Activated effector memory CD4-positive, alpha-beta T cell treated with Interleukin-2 at 50 U/mL for 16 hours (primary cell): ENCODE results near the gene ITGB5.

Source experiments
- DNase-seq: peaks from one replicate; pipeline ENCODE4 v3.0.0-alpha.2; 2020

Gene ITGB5

DNA sequence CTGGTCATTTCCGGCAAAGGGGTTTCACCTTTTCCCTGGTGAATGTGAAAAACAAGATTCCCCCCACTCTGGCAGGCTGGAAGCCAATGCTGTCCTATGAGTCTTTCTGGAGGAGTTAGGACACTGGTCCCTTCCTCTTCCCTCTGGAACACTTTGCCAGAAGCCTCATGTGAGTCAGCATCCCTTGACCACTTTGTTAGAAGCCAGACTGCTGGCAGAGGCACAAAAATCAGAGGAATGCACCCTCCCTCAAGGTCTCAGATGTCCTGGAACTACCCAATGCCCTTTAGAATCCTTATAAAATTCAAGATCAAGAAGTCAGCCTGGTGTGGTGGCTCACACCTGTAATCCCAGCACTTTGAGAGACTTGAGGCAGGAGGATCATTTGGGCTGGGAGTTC lies 26.6 kb downstream of the ITGB5 start:
- no peak for DNase-seq

GRCh38 chr3:124859025-124859424 lies 28.1 kb downstream of the ITGB5 start:
- no peak for DNase-seq

DNA sequence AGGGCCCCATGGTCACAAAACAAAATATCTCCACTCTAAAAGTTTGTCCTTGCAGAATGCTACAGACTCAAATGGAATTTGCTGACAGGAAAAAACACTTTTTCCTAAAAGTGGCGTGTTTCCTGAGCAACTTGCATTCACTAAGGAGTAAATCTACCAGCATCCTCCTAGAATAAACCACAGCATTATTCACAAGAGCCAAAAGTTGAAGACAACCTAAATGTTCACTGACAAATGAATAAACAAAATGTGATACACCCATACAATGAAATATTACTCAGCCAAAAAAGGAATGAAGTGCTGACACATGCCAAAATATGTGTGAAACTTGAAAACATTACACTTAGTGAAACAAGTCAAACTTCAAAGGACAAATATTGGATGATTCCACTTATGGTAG lies 28.9 kb downstream of the ITGB5 start:
- no peak for DNase-seq

GRCh38 chr3:124856677-124857076 lies 30.5 kb downstream of the ITGB5 start:
- DNase-seq: no peak

- DNase-seq: no peak
Observed at GRCh38 chr3:124854009-124854408, 33.2 kb downstream of the ITGB5 start.

DNA sequence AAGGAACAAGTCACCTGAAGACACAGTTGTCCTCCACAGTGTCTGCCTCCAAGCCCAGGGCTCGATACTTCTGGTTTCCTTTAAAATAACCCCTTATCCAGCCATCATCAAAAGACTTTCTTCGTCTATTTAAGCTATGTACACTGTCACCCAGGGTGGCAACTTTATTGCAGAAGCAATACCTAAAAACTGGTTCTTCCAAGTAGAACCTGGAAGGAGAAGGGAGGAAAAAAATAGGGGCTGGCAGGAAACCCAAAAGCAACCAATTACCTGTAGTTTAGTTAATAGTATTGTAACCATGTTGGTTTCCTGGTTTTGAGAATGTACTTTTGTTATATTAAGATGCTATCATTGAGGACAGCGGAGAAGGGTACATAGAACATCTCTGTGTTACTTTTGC lies 33.7 kb downstream of the ITGB5 start:
- no peak for DNase-seq

DNA sequence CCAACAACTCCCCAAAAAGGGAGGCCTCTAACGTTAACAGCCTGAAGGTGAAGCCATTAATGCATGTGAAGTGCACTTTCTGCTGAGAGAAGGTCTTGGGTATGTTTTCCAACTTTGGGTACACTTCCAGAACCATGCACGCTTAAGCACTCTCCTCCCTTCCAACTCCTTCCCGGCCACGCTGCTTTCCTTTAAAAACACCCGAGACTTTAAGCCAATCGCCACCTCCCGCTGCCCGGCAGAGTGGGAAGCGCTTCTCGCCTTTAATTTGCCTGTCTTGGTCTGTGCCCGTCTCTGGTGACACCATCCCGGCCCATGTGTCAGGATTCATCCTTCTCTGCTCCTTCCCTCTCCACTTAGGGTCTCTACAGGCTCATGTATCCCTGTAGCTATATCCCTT lies 35.3 kb downstream of the ITGB5 start:
- DNase-seq: no peak

DNA sequence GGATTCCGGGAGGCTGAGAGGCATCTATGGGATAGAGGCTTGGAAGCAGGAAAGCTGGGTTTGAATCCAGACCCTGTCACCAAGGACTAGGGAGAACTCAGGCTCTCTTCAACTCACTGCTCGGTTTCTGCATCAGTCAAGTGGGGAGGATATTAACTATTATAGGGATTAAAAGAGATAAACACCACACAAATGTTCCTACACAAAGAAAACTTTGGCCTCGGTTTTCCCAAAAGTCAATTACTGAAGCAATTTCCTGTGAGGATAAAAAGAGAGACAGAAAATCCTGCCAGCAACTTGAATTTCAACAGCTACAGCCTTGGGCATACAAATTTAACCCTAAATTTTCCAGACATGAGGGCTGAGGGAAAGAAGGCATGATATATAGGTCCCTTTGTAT lies 36.0 kb downstream of the ITGB5 start:
- no peak for DNase-seq

- DNase-seq: no peak
Observed at GRCh38 chr3:124850633-124851032, 36.5 kb downstream of the ITGB5 start.

DNA sequence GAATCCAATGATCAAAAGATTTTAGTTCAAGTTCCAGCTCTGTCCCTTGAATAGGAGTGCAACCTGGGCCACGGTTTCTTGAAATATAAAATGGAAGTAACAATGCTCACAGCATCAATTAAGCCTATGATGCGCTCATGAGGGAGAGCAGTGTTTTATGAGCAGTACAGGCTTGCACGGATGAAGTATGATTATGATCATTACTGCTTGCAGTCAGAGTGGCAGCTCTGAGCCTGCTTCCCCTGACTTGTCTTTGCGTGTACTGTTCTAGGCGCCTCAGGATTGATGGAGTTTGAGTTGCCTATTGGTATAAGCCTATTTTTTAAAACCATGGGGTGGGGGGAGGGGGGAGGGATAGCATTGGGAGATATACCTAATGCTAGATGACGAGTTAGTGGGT lies 37.0 kb downstream of the ITGB5 start:
- no peak for DNase-seq

- no peak for DNase-seq
Observed at GRCh38 chr3:124848300-124848699, 38.9 kb downstream of the ITGB5 start.

- no peak for DNase-seq
Observed at GRCh38 chr3:124847863-124848262, 39.3 kb downstream of the ITGB5 start.

DNA sequence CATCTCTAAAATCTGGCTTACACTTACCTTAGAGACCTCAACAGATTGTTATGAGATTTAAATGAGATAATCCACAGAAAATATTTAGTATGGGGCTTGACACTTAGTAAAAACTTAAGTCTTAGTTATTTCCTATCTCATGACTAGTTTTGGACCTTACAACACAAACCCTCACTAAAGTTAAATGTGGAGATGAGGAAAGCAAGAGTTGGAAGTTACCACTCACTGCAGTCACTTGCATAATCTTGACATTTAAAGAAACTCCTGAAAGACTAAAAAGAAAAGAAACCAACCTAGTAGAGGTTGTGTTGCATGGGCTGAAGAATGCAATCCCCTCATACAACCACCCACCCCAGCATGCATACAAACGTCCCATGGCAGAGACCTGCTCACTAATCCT lies 40.1 kb downstream of the ITGB5 start:
- DNase-seq: no peak

GRCh38 chr3:124846189-124846588 lies 41.0 kb downstream of the ITGB5 start:
- DNase-seq: no peak

- no peak for DNase-seq
Observed at GRCh38 chr3:124845406-124845805, 41.8 kb downstream of the ITGB5 start.

DNA sequence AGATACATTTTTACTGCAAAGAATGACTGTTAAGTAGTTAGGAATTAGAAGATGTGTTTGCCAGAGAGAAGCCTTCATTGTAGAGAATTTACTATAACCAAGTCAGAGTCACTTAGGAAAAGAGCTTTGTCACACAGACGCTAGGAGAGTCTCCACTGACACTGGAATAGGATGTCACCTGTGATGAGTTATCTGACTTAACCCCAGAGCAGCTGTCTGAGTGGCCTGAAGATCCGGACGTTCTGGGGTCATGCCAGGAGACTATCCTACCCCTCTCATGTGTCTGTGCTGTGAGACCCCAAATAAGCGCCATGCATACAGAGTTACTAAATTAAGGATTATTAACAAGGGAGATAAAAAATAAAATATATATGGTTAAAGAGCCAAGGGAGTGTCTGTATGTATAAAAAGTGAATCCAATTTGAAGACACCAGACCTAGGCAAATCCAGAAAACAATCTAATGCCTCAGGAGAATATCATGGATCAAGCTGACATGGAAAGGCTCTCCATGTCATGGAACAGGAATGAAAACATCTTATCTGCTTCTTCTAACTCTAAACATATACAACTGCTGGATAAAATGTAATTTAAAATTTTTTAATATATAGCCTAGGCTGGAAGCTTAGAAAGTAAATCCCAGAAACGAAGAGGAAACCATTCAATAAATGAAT lies 43.5 kb downstream of the ITGB5 start:
- no peak for DNase-seq

DNA sequence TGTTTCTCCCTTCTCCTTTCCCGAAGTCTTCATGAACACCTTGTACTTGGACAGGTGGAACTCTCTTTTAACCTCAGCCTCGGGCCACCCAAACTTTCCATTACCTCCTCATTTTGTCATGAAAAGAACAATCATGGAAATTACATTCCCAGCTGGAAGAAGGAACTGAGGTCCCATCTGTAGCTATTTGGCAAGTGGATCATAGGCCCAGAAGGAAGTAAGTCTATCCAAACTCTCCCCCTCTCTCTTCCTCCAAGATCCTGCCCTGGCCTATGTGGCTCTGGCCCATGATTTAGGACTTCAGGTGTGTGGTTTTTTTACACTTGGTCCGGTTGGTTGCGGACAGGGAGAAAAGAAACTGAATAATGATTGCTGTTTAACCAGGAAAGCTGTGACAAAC lies 44.1 kb downstream of the ITGB5 start:
- no peak for DNase-seq

- no peak for DNase-seq
Observed at GRCh38 chr3:124841517-124841916, 45.6 kb downstream of the ITGB5 start.

DNA sequence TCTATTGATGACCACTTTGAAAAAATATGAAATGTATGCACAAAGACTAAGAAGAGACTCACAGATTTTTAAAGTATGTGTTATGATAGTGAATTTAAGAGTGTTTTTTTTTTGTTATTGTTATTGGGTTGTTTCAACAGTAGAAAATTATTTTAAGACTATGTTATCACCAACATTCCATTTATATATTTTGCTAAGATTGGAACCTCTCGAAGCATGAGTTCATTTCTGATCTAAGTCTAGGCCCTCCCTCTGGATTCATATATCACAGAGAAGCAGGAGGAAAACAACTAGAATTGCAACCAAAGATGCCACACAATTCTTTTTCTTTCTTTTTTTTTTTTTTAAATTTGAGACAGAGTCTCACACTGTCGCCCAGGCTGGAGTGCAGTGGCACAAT lies 46.8 kb downstream of the ITGB5 start:
- DNase-seq: no peak

GRCh38 chr3:124839896-124840295 lies 47.3 kb downstream of the ITGB5 start:
- DNase-seq: no peak

- no peak for DNase-seq
Observed at GRCh38 chr3:124838963-124839362, 48.2 kb downstream of the ITGB5 start.

DNA sequence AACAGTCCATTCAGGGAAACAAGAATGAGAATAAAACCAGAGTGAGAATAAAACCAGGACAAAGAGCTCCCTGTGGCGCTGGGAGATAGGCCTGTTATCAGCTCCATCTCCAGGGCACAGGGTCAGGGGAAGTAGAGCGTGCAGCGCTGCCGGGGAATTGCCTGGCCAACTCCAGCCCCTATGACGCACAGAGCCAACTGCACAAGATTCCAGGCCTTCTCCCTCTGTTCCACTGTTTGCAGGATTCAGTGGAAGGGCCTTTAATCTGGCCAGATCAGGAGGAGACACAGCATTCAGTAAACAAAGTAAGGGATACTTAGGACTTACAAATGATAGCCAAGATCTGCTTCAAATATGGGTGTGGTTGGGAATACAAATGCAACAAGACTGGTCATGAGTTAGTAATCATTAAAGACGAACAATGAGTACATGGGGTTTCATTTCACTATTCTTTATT lies 49.4 kb downstream of the ITGB5 start:
- no peak for DNase-seq

DNA sequence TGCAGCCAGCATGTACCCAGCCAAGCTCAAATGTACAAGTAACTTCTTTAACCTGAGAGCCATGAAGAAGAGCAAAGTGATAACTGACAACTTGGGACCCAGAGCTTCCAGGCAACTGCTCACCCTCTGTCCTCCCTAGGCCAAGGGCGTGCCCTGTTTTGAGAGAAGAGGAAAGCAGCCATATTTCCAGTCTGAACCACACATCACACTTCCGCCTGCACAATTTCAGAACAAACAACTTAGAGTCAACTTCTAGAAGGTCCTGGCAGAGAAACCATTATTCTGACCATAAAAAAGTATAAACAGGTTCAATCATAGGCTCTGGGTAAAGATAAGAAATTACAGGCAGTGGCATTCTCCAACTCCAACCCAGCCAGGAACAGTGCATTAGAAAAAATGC lies 50.1 kb downstream of the ITGB5 start:
- peak; percentile 5 for DNase-seq

DNA sequence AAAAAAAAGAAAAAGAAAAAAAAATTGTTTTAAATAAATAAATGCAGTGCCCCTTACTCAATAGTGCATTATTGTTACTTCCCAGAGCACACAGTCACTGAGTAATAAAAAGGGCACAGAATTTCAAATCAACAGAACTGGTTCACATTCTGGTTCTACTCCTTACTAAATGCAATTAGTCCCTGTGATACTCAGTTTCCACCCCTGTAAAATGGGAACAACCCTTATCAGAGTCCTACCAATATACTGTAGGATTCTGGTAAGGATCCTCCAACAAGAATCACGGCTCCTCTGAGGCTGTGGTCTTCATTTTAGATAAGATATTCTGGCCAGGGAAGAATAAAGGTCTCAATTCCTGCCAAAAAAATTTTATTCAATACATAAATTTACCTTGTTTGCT lies 50.7 kb downstream of the ITGB5 start:
- DNase-seq: no peak
